Activated CD4-positive, alpha-beta T cell treated with anti-CD3 and anti-CD28 coated beads, Interleukin-10, Interleukin-2, amounts not matched to agents 100 ng/mL and 50 ng/mL, durations not matched to agents 16 hours and 8 hours (primary cell): ENCODE results near the gene ATP13A2.
"Not testable (repeated sequence)": the region's sequence is repeated elsewhere in the genome, so short reads cannot be mapped to it uniquely, and the experiment has no call there.

Experiments
- DNase-seq: peaks from one replicate; pipeline ENCODE4 v3.0.0-alpha.2; 2020

ATP13A2 gene

GRCh38 chr1:16978139-16978538 is 33.6 kb downstream of the ATP13A2 start:
- no peak for DNase-seq

- no peak for DNase-seq
Observed at GRCh38 chr1:16977377-16977776, 34.4 kb downstream of the ATP13A2 start.

GRCh38 chr1:16976966-16977365 is 34.8 kb downstream of the ATP13A2 start:
- no peak for DNase-seq

- DNase-seq, result no peak
Observed at GRCh38 chr1:16975838-16976237, 35.9 kb downstream of the ATP13A2 start.

GRCh38 chr1:16975211-16975610 is 36.5 kb downstream of the ATP13A2 start:
- DNase-seq, result no peak

GRCh38 chr1:16973215-16973614 is 38.5 kb downstream of the ATP13A2 start:
- no peak for DNase-seq

GRCh38 chr1:16972189-16972895 is 39.4 kb downstream of the ATP13A2 start:
- no peak for DNase-seq

GRCh38 chr1:16971341-16972188 is 40.2 kb downstream of the ATP13A2 start:
- no peak for DNase-seq

- DNase-seq, result no peak
Observed at GRCh38 chr1:16970132-16970910, 41.4 kb downstream of the ATP13A2 start.

GRCh38 chr1:16969651-16970050 is 42.1 kb downstream of the ATP13A2 start:
- DNase-seq, result no peak

- DNase-seq, result no peak
Observed at GRCh38 chr1:16969057-16969611, 42.6 kb downstream of the ATP13A2 start.

GRCh38 chr1:16968372-16968771 is 43.4 kb downstream of the ATP13A2 start:
- no peak for DNase-seq

- DNase-seq, result no peak
Observed at GRCh38 chr1:16967962-16968361, 43.8 kb downstream of the ATP13A2 start.

GRCh38 chr1:16967095-16967575 is 44.6 kb downstream of the ATP13A2 start:
- DNase-seq, result no peak

- DNase-seq, result no peak
Observed at GRCh38 chr1:16966282-16966681, 45.4 kb downstream of the ATP13A2 start.

- no peak for DNase-seq
Observed at GRCh38 chr1:16965486-16966067, 46.2 kb downstream of the ATP13A2 start.

- DNase-seq, result not testable (repeated sequence)
Observed at GRCh38 chr1:16964169-16964568, 47.6 kb downstream of the ATP13A2 start.

GRCh38 chr1:16961297-16962133 is 50.2 kb downstream of the ATP13A2 start:
- DNase-seq, result no peak

GRCh38 chr1:16960560-16961296 is 51.0 kb downstream of the ATP13A2 start:
- peak; percentile 89 for DNase-seq

GRCh38 chr1:16958475-16958874 is 53.3 kb downstream of the ATP13A2 start:
- DNase-seq, result no peak

- no peak for DNase-seq
Observed at GRCh38 chr1:16957731-16958130, 54.0 kb downstream of the ATP13A2 start.
